GM19035 (cell line): Measurements from ENCODE around the gene TSPAN32.

Source experiments
- ATAC-seq: cut with Tn5 transposase; IDR thresholded peaks from one replicate; pipeline ENCODE4 v1.9.1; 2021; ENCODE audit not compliant: unreplicated experiment

The TSPAN32 gene, protein sequence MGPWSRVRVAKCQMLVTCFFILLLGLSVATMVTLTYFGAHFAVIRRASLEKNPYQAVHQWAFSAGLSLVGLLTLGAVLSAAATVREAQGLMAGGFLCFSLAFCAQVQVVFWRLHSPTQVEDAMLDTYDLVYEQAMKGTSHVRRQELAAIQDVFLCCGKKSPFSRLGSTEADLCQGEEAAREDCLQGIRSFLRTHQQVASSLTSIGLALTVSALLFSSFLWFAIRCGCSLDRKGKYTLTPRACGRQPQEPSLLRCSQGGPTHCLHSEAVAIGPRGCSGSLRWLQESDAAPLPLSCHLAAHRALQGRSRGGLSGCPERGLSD

GRCh38 chr11:2301631-2302305, at the start of gene TSPAN32, which contains the start of gene C11orf21:
Gene TSPAN32, plus strand, starts transcription at chr11:2302013. Its CDS starts 137 bp downstream, at chr11:2302150.
Gene C11orf21, minus strand, starts transcription at chr11:2301918. Its CDS starts 110 bp downstream, at chr11:2301808.
- ATAC-seq: no peak

DNA sequence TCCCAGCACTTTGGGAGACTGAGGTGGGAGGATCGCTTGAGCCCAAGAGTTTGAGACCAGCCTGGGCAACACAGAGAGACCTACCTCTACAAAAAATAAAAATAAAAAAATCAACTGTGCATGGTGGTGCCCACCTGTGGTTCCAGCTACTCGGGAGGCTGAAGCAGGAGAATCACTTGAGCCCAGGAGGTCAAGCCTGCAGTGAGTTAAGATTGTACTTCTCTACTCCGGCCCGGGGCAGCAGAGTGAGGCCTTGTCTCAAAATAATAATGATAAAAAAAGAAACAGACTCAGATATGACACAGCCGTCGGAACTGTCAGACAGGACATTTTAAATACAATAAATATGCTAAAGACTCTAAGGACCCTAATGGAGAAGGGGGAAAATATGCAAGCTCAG, 49.8 kb upstream of the TSPAN32 start:
- ATAC-seq: no peak

GRCh38 chr11:2256293-2256913, 45.4 kb upstream of the TSPAN32 start:
- no peak for ATAC-seq

DNA sequence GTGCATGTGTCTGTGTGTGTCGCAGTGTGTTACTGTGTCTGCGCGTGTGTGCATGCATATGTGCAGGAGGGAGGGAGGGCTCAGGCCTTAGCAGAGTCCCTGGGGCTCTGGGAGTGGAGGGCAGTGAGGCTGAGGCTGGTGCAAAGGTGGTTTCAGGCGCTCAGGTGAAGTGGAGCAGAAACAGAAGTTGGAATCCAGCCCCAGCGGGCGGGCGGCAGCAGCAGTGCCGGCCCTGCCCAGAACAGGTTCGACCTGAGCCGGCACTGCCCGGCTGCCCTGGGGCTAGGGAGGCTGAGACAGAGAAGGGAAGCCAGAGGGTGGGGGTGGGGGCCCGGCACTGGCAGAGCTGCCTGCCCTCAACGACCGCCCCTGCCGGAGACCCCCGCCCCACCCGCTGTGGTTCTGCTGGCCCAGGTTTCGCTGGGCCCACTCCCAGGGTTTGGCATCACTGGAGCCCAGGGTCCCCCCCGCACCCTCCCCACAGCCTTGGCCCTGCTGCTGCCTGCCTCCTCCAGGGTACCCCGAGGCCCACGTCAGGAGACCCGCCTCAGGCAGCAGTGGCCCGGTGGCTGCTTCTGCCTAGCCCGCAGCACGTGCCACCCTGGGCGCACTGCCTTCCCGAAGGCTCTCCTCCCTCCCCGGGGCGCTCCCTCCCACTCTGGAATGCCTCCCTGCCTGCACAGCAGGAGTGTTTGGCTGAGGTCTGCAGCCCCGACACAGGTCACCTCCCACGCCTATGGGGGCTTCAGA, 44.7 kb upstream of the TSPAN32 start:
- no peak for ATAC-seq

GRCh38 chr11:2258501-2259465, 43.0 kb upstream of the TSPAN32 start:
- no peak for ATAC-seq

- no peak for ATAC-seq
These were observed 42.4 kb upstream of the TSPAN32 start for GRCh38 chr11:2259466-2259830.

DNA sequence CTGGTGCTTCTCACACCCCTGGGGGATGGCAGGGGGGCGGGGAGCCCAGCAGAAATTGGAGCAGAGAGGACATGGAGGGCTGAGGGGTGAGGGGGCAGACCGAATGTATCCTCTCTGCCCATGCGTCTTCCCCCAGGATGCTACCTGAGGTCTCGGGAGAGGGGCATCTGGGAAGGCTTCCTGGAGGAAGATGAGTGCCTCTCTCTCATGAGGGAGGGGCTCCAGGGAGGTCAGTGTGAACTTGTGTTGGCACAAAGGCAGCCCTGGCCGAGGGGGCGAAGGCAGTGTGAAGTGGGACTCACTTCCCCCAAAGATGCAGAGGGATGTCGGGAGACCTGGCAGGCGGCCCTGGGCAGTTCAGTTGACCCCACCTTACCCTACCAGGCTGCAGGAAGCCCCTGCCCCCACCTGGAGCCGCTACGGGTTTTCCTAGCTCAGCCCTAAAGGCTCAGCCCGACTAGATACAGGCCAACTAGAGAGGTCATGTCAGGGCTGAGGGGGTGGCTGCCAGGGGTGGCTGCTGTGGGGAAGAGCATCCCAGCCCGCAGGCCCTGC, 41.8 kb upstream of the TSPAN32 start:
- ATAC-seq: no peak

GRCh38 chr11:2260491-2261364, 41.1 kb upstream of the TSPAN32 start:
- ATAC-seq: no peak

- no peak for ATAC-seq
These were observed 40.2 kb upstream of the TSPAN32 start for GRCh38 chr11:2261436-2262230.

GRCh38 chr11:2262301-2263070, 39.3 kb upstream of the TSPAN32 start:
- no peak for ATAC-seq

- no peak for ATAC-seq
These were observed 38.7 kb upstream of the TSPAN32 start for GRCh38 chr11:2263071-2263565.

DNA sequence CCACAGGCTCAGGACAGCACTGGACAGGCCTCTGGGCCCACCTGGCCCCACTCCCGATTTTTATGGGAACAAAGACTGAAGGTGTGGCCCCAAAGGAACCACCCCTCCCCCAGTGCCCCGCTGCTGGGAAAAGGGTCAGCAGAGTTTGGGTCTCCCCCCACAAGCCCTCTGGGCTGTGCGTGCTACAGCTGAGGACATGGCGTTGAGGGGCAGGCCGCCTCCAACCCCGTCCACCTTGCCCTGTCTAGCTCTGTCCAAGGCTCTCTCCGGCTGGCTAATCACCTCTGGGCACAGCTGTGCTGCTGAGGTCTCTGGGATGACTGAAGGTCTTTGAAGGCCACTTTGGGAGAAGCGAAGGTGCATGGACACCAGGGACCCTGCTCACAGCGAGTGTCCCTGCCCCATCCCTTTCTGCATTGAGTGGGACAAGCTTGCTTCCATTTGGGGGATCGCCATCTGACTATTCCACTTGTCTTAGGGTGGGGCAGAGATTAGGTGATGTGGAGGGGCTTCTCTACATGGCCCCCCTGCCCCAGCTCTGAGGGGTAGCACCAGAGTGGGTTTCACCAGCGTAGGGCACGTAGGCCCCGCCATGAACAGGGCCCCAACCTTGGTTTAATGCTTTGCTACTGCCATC, 38.0 kb upstream of the TSPAN32 start:
- ATAC-seq: no peak

DNA sequence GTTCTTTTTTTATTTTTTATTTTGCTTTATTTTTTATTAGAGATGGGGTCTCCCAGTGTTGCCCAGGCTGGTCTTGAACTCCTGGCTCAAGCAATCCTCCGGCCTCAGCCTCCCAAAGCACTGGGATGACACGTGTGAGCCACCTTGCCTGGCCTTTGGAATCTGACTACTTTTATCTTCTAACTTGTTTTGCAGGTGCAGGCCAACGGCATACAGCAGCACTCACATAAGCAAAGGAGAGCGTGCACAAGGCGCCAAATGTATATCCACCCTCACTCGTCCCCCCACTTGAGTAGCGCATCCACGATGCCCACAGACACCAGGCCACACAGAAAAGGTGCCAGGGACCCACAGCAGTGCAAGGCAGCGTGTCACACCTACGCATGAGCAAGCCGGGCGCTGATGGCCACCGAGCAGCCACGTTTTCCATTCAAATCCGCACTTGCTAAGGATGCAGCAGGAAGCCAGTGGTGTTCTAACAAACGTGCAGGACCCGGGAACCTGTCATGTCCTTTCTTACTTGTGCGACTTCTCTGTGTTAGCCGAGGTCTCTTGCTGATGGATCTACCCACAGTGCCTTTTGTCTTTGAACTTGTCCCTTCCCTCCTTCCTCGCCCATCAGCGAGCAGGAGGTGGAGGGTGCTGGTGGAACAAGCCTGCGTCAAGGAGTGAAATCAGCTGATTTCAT, 37.3 kb upstream of the TSPAN32 start:
- no peak for ATAC-seq

DNA sequence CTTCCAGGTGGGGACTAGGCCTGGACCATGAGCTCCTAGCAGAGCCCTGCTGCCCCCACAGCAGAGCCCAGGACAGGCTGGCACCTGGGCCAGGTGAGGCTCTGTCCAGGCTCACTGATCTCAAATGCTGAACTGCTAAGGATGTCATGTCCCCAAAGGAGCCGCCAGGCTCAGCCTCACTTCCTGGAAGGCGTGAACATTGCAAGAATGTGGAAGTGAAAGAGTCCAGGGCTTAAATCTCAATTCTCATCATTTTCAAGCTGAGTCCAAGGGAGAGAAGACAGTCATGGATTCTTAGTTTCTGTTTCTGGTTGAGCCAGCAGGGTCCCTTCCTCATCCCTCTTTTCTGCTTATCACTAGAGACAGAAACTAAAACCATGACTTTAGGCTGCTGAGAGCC, 36.4 kb upstream of the TSPAN32 start:
- ATAC-seq: no peak

DNA sequence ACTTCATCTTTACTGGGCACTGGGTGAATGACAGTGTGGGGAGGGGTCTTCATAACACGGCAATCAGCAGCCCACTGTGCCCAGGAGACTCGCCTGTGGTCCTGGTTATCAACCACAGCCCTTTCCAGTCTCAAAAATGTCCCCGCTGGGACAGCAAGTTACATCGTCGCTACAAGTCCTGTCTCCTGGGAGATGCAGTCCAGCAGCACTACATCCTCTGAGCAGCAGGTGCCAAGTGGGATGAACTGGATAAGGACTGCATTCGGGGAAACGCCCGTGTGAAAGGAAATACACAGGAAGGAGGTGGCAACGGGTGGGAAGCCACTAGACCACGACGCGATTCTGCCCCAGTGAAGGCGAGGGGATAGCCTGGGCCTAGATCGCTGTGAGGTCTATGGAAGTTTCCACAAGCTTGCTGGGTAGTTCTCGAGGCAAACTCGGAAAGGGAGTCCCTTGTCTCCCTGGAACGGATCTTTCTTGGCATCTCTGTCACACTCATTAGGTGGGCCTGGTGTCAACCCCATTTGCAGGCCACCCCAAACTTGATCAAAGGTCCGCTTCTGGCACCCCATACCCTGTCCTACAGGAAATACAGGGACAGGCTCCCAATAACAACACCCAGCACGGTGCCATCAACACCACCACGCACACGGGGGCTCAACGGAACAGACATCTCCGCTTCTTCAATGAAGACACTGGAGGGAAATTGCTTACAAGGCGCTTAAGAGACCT, 35.8 kb upstream of the TSPAN32 start:
- no peak for ATAC-seq
